HepG2 (cell line): ENCODE measurements around the gene SEMA5B. TPM values are rescaled to one million over a fixed set of nuclear protein-coding genes. Genes with fewer than 3 reads are reported as not detected.
A peak's percentile ranks its signal among the peaks of the same experiment; 100 is the strongest.

ENCODE experiments used
- ATF2 ChIP-seq: sonication (generic); formaldehyde crosslinking; IDR thresholded peaks from 2 replicates; pipeline ENCODE4 v1.4.0; 2020; ENCODE audit warnings: missing genetic modification reagents
- ATF7 ChIP-seq, 2 experiments: fragments of 450-650 bp in 1 of 2; sonication (generic) in 1 of 2; formaldehyde crosslinking in 1 of 2; IDR thresholded peaks; 2 replicates each; pipeline versions ENCODE4 v1.4.0 to v1.6.1; 2016 to 2020; ENCODE audit warnings: antibody characterized with exemption in 1 of 2, mild to moderate bottlenecking in 1 of 2, missing genetic modification reagents in 1 of 2
- FOXM1 ChIP-seq: sonication (generic); formaldehyde crosslinking; IDR thresholded peaks from 2 replicates; pipeline ENCODE4 v1.5.0; 2020; ENCODE audit warnings: missing genetic modification reagents
- GATA4 ChIP-seq: sonication (generic); IDR thresholded peaks from 2 replicates; pipeline ENCODE4 v1.6.1; 2016; ENCODE audit warnings: antibody characterized with exemption, low read depth, borderline replicate concordance
- HMG20A ChIP-seq: IDR thresholded peaks from 2 replicates; pipeline ENCODE4 v1.6.1; 2016; ENCODE audit warnings: borderline replicate concordance
- POGZ ChIP-seq: sonication (generic); formaldehyde crosslinking; IDR thresholded peaks from 2 replicates; pipeline ENCODE4 v1.4.0; 2020; ENCODE audit warnings: mild to moderate bottlenecking, missing genetic modification reagents
- RARA ChIP-seq: IDR thresholded peaks from 2 replicates; pipeline ENCODE4 v1.6.1; 2016; ENCODE audit warnings: missing genetic modification reagents, missing compliant biosample characterization
- SUZ12 ChIP-seq: fragments of 150-350 bp; IDR thresholded peaks from 2 replicates; pipeline ENCODE4 v1.6.1; 2014; ENCODE audit warnings: low read depth, low read length
- TEAD3 ChIP-seq: optimal IDR thresholded peaks from 2 replicates; pipeline ENCODE3; 2016; ENCODE audit warnings: borderline replicate concordance
- ZNF274 ChIP-seq: sonication (generic); formaldehyde crosslinking; IDR thresholded peaks from 2 replicates; pipeline ENCODE4 v1.5.1; 2020; ENCODE audit warnings: mild to moderate bottlenecking, missing genetic modification reagents
- ZNF432 ChIP-seq: sonication (generic); formaldehyde crosslinking; IDR thresholded peaks from 2 replicates; pipeline ENCODE4 v1.5.0; 2020; ENCODE audit warnings: missing genetic modification reagents, mild to moderate bottlenecking, borderline replicate concordance
- ZNF496 ChIP-seq: sonication (generic); formaldehyde crosslinking; IDR thresholded peaks from 2 replicates; pipeline ENCODE4 v1.8.1; 2023; ENCODE audit warnings: mild to moderate bottlenecking, moderate library complexity, missing genetic modification reagents; ENCODE audit not compliant: insufficient replicate concordance
- ZNF687 ChIP-seq: sonication (generic); formaldehyde crosslinking; IDR thresholded peaks from 2 replicates; pipeline ENCODE4 v1.5.1; 2020; ENCODE audit warnings: mild to moderate bottlenecking, missing genetic modification reagents, moderate library complexity
- polyA plus RNA-seq, 8 experiments: library from polyadenylated mRNA; depleted of rRNA in 3 of 8; stranded (reverse) in 7 of 8; unstranded in 1 of 8; fragments of >200 nt; fragmentation: Illumina TruSeq in 4 of 8; extraction: Trizol in 4 of 8; gene quantifications; 2 replicates each; pipeline versions ENCODE4 v1.2.1 to v1.2.3, GENCODE V29; 2011 to 2016; ENCODE audit warnings: low read depth in 4 of 8, missing spikeins in 1 of 8, mixed read lengths in 1 of 8; ENCODE audit not compliant: insufficient read depth in 1 of 8
- total RNA-seq, 5 experiments: library from RNA; depleted of rRNA; stranded (reverse); fragments of >200 nt; fragmentation: Illumina TruSeq; extraction: Trizol; gene quantifications; 2 replicates each; pipeline ENCODE4 v1.2.3, GENCODE V29; 2016; ENCODE audit warnings: low read depth in 1 of 5
- TF ChIP-seq, protein P1 (sequence below): IDR thresholded peaks from 2 replicates; pipeline ENCODE4 v1.6.1; 2012; ENCODE audit warnings: low read depth, low read length, improper control_type of control experiment
- TF ChIP-seq, protein P2 (sequence below): sonication (generic); formaldehyde crosslinking; IDR thresholded peaks from 2 replicates; pipeline ENCODE4 v1.5.1; 2020; ENCODE audit warnings: mild to moderate bottlenecking, missing genetic modification reagents, borderline replicate concordance

The SEMA5B gene
- total and polyA plus RNA-seq, 2 of the 13 experiments (the other 11 are each of a cell fraction or from before 2014, with no cell fraction given), result not detected

GRCh38 chr3:122977746-122978466, 49.7 kb downstream of the SEMA5B start (continued):
- TF ChIP-seq, protein P1, sequence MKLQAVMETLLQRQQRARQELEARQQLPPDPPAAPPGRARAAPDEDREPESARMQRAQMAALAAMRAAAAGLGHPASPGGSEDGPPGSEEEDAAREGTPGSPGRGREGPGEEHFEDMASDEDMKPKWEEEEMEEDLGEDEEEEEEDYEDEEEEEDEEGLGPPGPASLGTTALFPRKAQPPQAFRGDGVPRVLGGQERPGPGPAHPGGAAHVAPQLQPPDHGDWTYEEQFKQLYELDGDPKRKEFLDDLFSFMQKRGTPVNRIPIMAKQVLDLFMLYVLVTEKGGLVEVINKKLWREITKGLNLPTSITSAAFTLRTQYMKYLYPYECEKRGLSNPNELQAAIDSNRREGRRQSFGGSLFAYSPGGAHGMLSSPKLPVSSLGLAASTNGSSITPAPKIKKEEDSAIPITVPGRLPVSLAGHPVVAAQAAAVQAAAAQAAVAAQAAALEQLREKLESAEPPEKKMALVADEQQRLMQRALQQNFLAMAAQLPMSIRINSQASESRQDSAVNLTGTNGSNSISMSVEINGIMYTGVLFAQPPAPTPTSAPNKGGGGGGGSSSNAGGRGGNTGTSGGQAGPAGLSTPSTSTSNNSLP, result no peak
- TF ChIP-seq RARA (CRISPR knock-in tag) (0 out of 2 replicates have a peak, but pooled peaks have one; percentile 27), ZNF687 (CRISPR knock-in tag) (peak; percentile 75), GATA4 (no peak), ATF7 (IDR thresholded peaks at IDR 0.05) (no peak), ATF7 (CRISPR knock-in tag; IDR thresholded peaks at IDR 0.05) (peak; percentile 91), ZNF496 (no peak), SUZ12 (no peak), ZNF432 (CRISPR knock-in tag) (no peak), ZNF274 (CRISPR knock-in tag) (0 out of 2 replicates have a peak, but pooled peaks have one; percentile 67), HMG20A (CRISPR knock-in tag) (0 out of 2 replicates have a peak, but pooled peaks have one; percentile 8), ATF2 (CRISPR knock-in tag) (peak; percentile 84; the same call in 1 of the 2 replicates), TEAD3 (peak; percentile 79), FOXM1 (no peak), POGZ (CRISPR knock-in tag) (0 out of 2 replicates have a peak, but pooled peaks have one; percentile 40)
- TF ChIP-seq, protein P2, sequence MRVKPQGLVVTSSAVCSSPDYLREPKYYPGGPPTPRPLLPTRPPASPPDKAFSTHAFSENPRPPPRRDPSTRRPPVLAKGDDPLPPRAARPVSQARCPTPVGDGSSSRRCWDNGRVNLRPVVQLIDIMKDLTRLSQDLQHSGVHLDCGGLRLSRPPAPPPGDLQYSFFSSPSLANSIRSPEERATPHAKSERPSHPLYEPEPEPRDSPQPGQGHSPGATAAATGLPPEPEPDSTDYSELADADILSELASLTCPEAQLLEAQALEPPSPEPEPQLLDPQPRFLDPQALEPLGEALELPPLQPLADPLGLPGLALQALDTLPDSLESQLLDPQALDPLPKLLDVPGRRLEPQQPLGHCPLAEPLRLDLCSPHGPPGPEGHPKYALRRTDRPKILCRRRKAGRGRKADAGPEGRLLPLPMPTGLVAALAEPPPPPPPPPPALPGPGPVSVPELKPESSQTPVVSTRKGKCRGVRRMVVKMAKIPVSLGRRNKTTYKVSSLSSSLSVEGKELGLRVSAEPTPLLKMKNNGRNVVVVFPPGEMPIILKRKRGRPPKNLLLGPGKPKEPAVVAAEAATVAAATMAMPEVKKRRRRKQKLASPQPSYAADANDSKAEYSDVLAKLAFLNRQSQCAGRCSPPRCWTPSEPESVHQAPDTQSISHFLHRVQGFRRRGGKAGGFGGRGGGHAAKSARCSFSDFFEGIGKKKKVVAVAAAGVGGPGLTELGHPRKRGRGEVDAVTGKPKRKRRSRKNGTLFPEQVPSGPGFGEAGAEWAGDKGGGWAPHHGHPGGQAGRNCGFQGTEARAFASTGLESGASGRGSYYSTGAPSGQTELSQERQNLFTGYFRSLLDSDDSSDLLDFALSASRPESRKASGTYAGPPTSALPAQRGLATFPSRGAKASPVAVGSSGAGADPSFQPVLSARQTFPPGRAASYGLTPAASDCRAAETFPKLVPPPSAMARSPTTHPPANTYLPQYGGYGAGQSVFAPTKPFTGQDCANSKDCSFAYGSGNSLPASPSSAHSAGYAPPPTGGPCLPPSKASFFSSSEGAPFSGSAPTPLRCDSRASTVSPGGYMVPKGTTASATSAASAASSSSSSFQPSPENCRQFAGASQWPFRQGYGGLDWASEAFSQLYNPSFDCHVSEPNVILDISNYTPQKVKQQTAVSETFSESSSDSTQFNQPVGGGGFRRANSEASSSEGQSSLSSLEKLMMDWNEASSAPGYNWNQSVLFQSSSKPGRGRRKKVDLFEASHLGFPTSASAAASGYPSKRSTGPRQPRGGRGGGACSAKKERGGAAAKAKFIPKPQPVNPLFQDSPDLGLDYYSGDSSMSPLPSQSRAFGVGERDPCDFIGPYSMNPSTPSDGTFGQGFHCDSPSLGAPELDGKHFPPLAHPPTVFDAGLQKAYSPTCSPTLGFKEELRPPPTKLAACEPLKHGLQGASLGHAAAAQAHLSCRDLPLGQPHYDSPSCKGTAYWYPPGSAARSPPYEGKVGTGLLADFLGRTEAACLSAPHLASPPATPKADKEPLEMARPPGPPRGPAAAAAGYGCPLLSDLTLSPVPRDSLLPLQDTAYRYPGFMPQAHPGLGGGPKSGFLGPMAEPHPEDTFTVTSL (CRISPR knock-in tag), result peak; percentile 67; the same call in 1 of the 2 replicates
